OCI-LY7 (cell line): ENCODE results near the gene C3orf33. TPM values are rescaled to one million over a fixed set of nuclear protein-coding genes. Genes with fewer than 3 reads are reported as not detected.

ENCODE experiments used
- BruUV-seq: library from RNA; stranded (reverse); fragments of 400-500 nt; replicated peaks from 2 replicates; lab custom pipeline; 2021; lab: Mats Ljungman, UMichigan
- CTCF ChIA-PET: fragments of 300-600 bp; sonication (Branson Sonifier 250); formaldehyde crosslinking; loops from one replicate; lab custom pipeline; 2022; ENCODE audit warnings: antibody characterized with exemption; ENCODE audit not compliant: unreplicated experiment; lab: Charles Lee
- POLR2A ChIA-PET: fragments of 300-600 bp; sonication (Branson Sonifier 250); formaldehyde crosslinking; loops from one replicate; lab custom pipeline; 2022; ENCODE audit warnings: antibody characterized with exemption; lab: Charles Lee
- DNase-seq: peaks from one replicate; pipeline ENCODE4 v3.0.0-alpha.2; 2015; ENCODE audit warnings: low spot score
- H2AFZ ChIP-seq: fragments of 200-600 bp; sonication (generic), shearing (Covaris generic); 2 replicates; pipeline ENCODE4 v1.6.1; 2014; ENCODE audit warnings: mild to moderate bottlenecking, antibody characterized with exemption, low read length, moderate library complexity
- H3K27ac ChIP-seq: fragments of 200-600 bp; sonication (generic); 2 replicates; pipeline ENCODE4 v1.5.1; 2014; ENCODE audit warnings: mixed run types, low read depth, mild to moderate bottlenecking, moderate library complexity, low read length, inconsistent platforms; ENCODE audit not compliant: poor library complexity, severe bottlenecking
- H3K36me3 ChIP-seq: fragments of 200-600 bp; sonication (generic); 2 replicates; pipeline ENCODE4 v1.6.1; 2014; ENCODE audit warnings: mild to moderate bottlenecking, antibody characterized with exemption, low read length, moderate library complexity, mixed read lengths; ENCODE audit not compliant: insufficient read depth
- H3K4me1 ChIP-seq: fragments of 200-600 bp; sonication (generic); 2 replicates; pipeline ENCODE4 v1.5.1; 2014; ENCODE audit warnings: mild to moderate bottlenecking, low read length; ENCODE audit not compliant: insufficient read depth, poor library complexity, severe bottlenecking
- H3K4me2 ChIP-seq: fragments of 200-600 bp; sonication (generic); 2 replicates; pipeline ENCODE4 v1.6.1; 2014; ENCODE audit warnings: mild to moderate bottlenecking, low read length
- H3K4me3 ChIP-seq: fragments of 200-600 bp; sonication (generic); 2 replicates; pipeline ENCODE4 v1.5.1; 2014; ENCODE audit warnings: mild to moderate bottlenecking, low read depth, low read length; ENCODE audit not compliant: poor library complexity, severe bottlenecking
- H3K79me2 ChIP-seq: fragments of 200-600 bp; sonication (generic); 2 replicates; pipeline ENCODE4 v1.6.1; 2016; ENCODE audit warnings: low read depth, mild to moderate bottlenecking, low read length, moderate library complexity, mixed read lengths; ENCODE audit not compliant: insufficient read depth
- H3K9me2 ChIP-seq: fragments of 200-600 bp; sonication (generic); 2 replicates; pipeline ENCODE4 v1.6.1; 2016; ENCODE audit warnings: mild to moderate bottlenecking, low read length, mixed read lengths; ENCODE audit not compliant: insufficient read depth
- H3K9me3 ChIP-seq: fragments of 200-600 bp; sonication (generic); 2 replicates; pipeline ENCODE4 v1.6.1; 2014; ENCODE audit warnings: mild to moderate bottlenecking, mixed run types, low read length, mixed read lengths
- H4K20me1 ChIP-seq: fragments of 200-600 bp; sonication (generic); 2 replicates; pipeline ENCODE4 v1.6.1; 2014; ENCODE audit warnings: mild to moderate bottlenecking, antibody characterized with exemption, low read length, moderate library complexity, mixed read lengths; ENCODE audit not compliant: insufficient read depth
- intact Hi-C: fragments of 100-400 bp; cut with micrococcal nuclease; formaldehyde crosslinking; loops from one replicate; pipeline ENCODE4 v1.10.0; 2022; ENCODE audit not compliant: unreplicated experiment
- total RNA-seq, 2 experiments: library from RNA; depleted of rRNA in 1 of 2; stranded (reverse); fragments of >200 nt in 1 of 2; shearing (Covaris generic) in 1 of 2; gene quantifications; 2 replicates each; pipeline ENCODE4 v1.2.3, GENCODE V29; 2014 to 2022
- TF ChIP-seq, protein P1 (sequence below): fragments of 200-600 bp; sonication (generic); conservative IDR thresholded peaks from 2 replicates; pipeline ENCODE4 v1.5.1; 2014; ENCODE audit warnings: mild to moderate bottlenecking, antibody characterized with exemption, low read length, moderate library complexity, mixed read lengths

Gene C3orf33
- total RNA-seq, 2 experiments from 2014 or later: 0.38 to 0.40 TPM

DNA sequence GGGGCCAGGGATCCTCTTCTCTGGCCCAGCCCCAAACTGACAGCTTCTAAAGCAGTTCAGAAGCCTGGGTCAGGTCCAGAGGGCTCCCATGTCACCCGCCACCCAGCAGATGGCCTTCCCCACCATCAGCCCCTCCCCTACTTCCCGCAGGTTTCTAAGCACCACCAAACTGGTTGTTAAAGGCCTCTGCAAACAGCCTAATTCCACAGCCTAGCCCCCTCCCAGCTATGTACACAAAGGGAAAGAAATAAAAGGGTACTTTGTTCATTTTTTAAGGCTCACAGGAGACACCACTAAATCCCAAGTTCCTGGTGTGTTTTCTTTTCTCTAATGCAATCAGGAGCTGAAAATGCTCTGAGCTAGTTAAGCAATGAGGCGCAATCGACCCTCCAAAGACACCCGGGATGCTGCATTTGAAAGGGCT, 91.8 kb downstream of the C3orf33 start:
- DNase-seq: no peak
- H3K9me3 ChIP-seq: no peaks in the 10 kb centered on the region
- no peaks in the 10 kb centered on the region for H4K20me1 ChIP-seq
- TF ChIP-seq, protein P1, sequence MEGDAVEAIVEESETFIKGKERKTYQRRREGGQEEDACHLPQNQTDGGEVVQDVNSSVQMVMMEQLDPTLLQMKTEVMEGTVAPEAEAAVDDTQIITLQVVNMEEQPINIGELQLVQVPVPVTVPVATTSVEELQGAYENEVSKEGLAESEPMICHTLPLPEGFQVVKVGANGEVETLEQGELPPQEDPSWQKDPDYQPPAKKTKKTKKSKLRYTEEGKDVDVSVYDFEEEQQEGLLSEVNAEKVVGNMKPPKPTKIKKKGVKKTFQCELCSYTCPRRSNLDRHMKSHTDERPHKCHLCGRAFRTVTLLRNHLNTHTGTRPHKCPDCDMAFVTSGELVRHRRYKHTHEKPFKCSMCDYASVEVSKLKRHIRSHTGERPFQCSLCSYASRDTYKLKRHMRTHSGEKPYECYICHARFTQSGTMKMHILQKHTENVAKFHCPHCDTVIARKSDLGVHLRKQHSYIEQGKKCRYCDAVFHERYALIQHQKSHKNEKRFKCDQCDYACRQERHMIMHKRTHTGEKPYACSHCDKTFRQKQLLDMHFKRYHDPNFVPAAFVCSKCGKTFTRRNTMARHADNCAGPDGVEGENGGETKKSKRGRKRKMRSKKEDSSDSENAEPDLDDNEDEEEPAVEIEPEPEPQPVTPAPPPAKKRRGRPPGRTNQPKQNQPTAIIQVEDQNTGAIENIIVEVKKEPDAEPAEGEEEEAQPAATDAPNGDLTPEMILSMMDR: no peak
- CTCF ChIA-PET: no interaction called here
- POLR2A ChIA-PET: interaction anchor here (1.2 kb wide), 1 partner anchor 23 kb away, joined by 3 read pairs; no protein-coding TSS in a partner anchor
- H3K27ac ChIP-seq: no peak overlapping the region
- no peaks in the 10 kb centered on the region for H3K79me2 ChIP-seq
- no peak overlapping the region for H3K4me3 ChIP-seq
- H3K36me3 ChIP-seq: no peaks in the 10 kb centered on the region
- H3K4me1 ChIP-seq: no peaks in the 10 kb centered on the region
- H3K4me2 ChIP-seq: no peak overlapping the region
- H3K9me2 ChIP-seq: no peaks in the 10 kb centered on the region
- H2AFZ ChIP-seq: no peak overlapping the region
- BruUV-seq: no TSS peak
- intact Hi-C loops: no loop called here

Other genes with a start within 250 kb of the C3orf33 start
- gene PLCH1, start 61.2 kb downstream of the C3orf33 start, total RNA-seq (2014; rRNA removed; shearing (Covaris generic)): 0.06 TPM in 1 of 2 replicates, not detected in the other
- not detected in 2 replicates for gene PLCH1, start 61.2 kb downstream of the C3orf33 start, total RNA-seq (2022)
- gene SLC33A1, start 48.1 kb upstream of the C3orf33 start, total RNA-seq (2014; rRNA removed; shearing (Covaris generic)): 20.9 and 21.9 TPM in 2 replicates
- 26.4 and 27.6 TPM in 2 replicates for gene SLC33A1, start 48.1 kb upstream of the C3orf33 start, total RNA-seq (2022)
- 32.3 and 37.6 TPM in 2 replicates for gene GMPS, start 64.4 kb upstream of the C3orf33 start, total RNA-seq (2014; rRNA removed; shearing (Covaris generic))
- gene GMPS, start 64.4 kb upstream of the C3orf33 start, total RNA-seq (2022): 116 and 118 TPM in 2 replicates